GM10266 (cell line): Measurements from ENCODE around the gene TMEM38B.
"Not testable (repeated sequence)": the region's sequence is repeated elsewhere in the genome, so short reads cannot be mapped to it uniquely, and the experiment has no call there.

Source experiments
- DNase-seq: peaks from one replicate; pipeline ENCODE4 v3.0.0; 2012; ENCODE audit errors: extremely low spot score
- TF ChIP-seq, protein P1 (sequence below): IDR thresholded peaks from 2 replicates; pipeline ENCODE4 v1.5.1; 2012; ENCODE audit warnings: mild to moderate bottlenecking, low read depth; ENCODE audit not compliant: control insufficient read depth, insufficient read depth; ENCODE audit errors: missing control alignments

Gene TMEM38B

DNA sequence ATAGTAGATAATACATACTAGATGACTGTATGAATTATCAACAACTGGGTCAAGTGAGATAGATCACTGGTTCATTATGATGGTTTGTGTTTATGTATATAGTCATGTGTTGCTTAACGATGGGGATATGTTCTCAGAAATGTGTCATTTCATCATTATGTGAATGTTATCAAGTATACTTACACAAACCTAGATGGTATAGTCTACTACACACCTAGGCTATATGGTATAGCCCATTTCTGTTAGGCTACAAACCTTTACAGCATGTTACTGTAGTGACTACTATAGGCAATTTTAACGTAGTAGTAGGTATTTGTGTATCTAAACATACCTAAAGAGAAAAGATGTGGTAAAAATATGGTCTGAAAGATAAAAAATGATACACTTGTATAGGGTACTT lies 31.0 kb downstream of the TMEM38B start:
- no peak for DNase-seq
- TF ChIP-seq, protein P1, sequence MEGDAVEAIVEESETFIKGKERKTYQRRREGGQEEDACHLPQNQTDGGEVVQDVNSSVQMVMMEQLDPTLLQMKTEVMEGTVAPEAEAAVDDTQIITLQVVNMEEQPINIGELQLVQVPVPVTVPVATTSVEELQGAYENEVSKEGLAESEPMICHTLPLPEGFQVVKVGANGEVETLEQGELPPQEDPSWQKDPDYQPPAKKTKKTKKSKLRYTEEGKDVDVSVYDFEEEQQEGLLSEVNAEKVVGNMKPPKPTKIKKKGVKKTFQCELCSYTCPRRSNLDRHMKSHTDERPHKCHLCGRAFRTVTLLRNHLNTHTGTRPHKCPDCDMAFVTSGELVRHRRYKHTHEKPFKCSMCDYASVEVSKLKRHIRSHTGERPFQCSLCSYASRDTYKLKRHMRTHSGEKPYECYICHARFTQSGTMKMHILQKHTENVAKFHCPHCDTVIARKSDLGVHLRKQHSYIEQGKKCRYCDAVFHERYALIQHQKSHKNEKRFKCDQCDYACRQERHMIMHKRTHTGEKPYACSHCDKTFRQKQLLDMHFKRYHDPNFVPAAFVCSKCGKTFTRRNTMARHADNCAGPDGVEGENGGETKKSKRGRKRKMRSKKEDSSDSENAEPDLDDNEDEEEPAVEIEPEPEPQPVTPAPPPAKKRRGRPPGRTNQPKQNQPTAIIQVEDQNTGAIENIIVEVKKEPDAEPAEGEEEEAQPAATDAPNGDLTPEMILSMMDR = no peak

DNA sequence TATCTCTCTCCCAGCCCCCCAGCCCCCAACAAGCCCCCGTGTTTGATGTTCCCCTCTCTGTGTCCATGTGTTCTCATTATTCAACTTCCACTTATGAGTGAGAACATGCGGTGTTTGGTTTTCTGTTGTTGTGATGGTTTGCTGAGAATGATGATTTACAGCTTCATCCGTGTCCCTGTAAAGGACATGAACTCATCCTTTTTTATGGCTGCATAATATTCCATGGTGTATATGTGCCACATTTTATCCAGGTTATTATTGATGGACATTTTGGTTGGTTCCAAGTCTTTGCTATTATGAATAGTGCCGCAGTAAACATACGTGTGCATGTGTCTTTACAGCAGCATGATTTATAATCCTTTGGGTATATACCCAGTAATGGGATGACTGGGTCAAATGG lies 33.9 kb downstream of the TMEM38B start:
- DNase-seq = not testable (repeated sequence)

DNA sequence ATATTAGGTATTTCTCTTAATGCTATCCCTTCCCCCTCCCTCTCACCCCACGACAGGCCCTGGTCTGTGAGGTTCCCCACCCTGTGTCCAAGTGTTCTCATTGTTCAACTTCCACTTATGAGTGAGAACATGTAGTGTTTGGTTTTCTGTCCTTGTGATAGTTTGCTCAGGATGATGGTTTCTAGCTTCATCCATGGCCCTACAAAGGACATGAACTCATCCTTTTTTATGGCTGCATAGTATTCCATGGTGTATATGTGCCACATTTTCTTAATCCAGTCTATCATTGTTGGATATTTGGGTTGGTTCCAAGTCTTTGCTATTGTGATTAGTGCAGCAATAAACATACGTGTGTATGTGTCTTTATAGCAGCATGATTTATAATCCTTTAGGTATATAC lies 37.1 kb downstream of the TMEM38B start:
- not testable (repeated sequence) for DNase-seq

DNA sequence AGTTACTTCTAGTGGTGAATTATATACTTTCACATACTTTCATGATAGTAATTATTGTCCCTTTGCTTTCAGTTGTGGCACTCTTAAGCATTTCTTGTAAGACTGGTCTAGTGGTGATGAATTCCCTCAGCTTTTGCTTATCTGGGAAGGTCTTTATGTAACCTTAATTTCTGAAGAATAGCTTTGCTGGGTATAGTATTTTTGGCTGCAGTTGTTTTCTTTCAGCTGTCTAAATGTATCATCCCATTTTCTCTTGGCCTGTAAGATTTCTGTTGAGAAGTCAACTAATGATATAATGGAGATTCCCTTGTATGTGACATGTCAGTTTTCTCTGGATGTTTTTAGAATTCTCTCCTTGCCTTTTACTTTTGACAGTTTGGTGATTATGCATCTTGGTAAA lies 41.0 kb downstream of the TMEM38B start:
- TF ChIP-seq, protein P1 = no peak
- DNase-seq = no peak

DNA sequence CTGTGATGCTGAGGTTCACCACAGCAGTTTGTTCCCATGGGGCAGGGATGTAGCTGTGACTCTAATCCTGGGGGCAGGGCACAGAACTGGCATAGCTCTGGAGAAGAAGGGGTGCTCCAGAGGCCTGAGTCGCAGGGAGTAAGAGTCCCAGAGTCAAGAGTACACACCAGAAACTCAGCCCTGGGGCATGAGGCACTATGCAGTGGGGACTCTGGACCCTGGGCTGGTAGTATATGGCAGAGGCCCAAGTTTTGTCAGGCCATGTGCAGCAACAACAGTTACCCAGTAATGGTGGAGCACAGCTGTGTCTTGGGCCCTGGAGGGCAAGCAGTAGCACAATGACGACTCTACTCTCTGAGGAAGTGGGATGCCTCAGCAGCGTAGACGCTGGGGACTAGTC lies 42.9 kb downstream of the TMEM38B start:
- DNase-seq = no peak
- TF ChIP-seq, protein P1 = no peak

DNA sequence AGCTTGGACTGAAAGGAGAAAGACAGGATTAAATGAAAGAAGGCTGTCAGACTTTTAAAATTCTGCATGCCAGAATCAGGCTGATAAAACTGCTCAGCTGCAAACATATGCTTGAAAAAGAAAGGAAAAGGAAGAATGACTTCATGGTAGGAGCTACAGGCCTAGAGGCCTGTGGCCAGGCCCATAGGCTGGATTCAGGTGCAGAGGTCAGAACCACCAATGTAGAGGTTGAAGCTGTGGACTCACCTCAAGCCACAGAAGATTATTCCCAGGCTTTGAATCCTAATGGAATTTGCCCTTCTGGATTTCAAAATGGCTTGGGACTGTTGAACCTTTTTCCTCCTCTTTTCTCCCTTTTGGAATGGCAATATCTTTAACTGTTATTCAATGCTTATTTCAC lies 47.7 kb downstream of the TMEM38B start:
- TF ChIP-seq, protein P1 = no peak
- no peak for DNase-seq

DNA sequence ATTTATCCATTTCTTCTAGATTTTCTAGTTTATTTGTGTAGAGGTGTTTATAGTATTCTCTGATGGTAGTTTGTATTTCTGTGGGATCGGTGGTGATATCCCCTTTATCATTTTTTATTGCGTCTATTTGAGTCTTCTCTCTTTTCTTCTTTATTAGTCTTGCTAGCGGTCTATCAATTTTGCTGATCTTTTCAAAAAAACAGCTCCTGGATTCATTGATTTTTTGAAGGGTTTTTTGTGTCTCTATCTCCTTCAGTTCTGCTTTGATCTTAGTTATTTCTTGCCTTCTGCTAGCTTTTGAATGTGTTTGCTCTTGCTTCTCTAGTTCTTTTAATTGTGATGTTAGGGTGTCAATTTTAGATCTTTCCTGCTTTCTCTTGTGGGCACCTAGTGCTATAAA lies 53.0 kb downstream of the TMEM38B start:
- DNase-seq = not testable (repeated sequence)

DNA sequence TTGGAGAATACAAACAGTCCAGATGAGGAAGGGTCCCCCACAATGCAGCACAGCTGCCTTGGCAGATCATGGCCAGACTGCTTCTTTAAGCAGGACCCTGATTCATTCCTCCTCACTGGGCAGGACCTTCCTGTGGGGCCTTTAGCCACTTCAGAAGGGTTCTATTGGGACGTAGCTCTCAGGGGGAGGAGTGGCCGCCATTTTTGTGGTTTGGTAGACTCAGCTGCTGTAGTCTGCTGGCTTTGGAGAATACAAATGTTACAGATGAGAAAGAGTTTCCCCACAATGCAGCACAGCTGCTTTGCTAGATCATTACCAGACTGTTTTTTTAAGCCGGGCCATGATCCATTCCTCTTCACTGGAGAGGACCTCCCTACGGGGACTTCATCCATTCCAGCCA lies 57.4 kb downstream of the TMEM38B start:
- TF ChIP-seq, protein P1 = no peak

DNA sequence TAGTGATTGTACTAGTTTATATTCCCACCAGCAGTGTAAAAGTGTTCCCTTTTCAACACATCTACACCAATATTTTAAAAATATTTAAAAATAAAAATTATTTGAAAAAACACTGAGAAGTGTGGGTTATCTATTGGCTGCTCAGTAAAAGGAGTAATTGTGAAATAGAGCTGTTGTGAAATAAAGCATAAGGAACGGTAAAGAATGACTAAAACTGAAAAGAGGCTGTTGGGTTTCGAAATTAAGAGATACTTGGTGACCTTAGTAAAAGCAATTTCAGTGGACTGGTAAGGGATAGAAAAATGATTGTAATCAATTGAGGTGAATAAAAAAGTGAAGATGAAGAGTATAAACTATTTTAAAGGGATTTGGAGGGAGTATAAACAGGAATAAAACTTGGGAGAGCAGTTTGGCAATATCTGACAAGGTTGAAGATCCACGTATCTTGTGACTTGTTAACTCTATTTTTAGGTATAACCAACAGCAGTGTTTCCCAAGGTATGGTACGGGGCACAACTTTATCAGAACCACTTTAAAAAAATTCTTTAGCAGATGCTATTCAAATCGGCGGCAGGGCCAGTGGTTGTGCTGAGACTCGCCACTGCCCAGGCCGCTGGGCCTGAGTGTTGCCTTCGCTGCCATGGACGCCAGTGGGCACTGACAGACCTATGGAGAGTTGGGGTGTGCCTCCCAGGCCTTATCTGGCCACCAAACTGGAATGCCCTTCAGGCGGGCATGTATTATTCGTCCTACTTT lies 63.3 kb downstream of the TMEM38B start:
- TF ChIP-seq, protein P1 = no peak
- DNase-seq = no peak

More for the DNA sequence above, 57.4 kb downstream of the TMEM38B start:
- no peak for DNase-seq
